Measurements from ENCODE around the gene ATP9B. TPM values are rescaled to one million over a fixed set of nuclear protein-coding genes. Genes with fewer than 3 reads are reported as not detected.

ATP9B gene
- total and polyA plus RNA-seq, 4 donors: 12.6 to 77.0 (median 29.9) TPM

GRCh38 chr18:79147014-79147413 is 77.8 kb downstream of the ATP9B start:
- no peak for TF ChIP-seq CTCF (IDR thresholded peaks at IDR 0.05; ENCODE audit: control extremely low read depth, extremely low read depth)
- Histone ChIP-seq H3K27ac (ENCODE audit: low read depth in 1 of 2, low read length in 1 of 2) (no peak overlapping the region), H3K9me3 (ENCODE audit: control insufficient read depth in 4 of 4, insufficient read depth in 3 of 4, low read length in 3 of 4) (no peaks in the 10 kb centered on the region), H3K27me3 (ENCODE audit: control insufficient read depth in 3 of 3, insufficient read depth in 3 of 3, low read length in 2 of 3) (no peaks in the 10 kb centered on the region), H3K4me3 (no peak overlapping the region), H3K36me3 (ENCODE audit: control insufficient read depth in 4 of 4, insufficient read depth in 4 of 4, low read length in 4 of 4) (peaks cover 0 to 9% (median 3%) of the 10 kb centered on the region in 4 donors), H3K4me1 (ENCODE audit: control insufficient read depth in 5 of 5, insufficient read depth in 5 of 5, low read length in 5 of 5) (no peaks in the 10 kb centered on the region), H3K9ac (ENCODE audit: insufficient read depth in 1 of 2, low read length in 2 of 2) (no peak overlapping the region)
- DNase-seq (no peak), ATAC-seq (ENCODE audit: insufficient read depth, low FRiP score) (no peak)
- 96 to 97% methylated on average over 4 of the region's 4 CpGs for WGBS, 2 donors

DNA sequence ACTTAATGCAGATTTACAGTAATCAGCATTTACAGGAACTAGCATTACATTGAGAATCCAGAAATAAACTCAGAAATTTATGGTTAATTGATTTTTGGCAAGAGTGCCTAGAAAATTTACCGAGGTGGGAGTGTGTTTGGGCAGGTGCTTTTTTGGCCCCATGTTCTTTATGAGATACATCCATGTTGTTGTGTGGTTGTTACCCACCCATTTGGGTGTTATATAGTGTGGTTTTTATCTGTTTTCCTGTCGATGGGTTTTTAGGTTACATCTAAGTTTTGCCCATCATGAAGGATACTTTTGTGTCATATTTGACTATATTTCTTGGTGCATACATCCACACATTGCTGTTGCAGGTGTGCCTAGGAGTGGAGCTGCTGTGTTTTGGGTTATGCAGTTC is 82.0 kb downstream of the ATP9B start:
- H3K36me3 ChIP-seq (ENCODE audit: control insufficient read depth in 4 of 4, insufficient read depth in 4 of 4, low read length in 4 of 4): peaks cover 4 to 7% (median 5%) of the 10 kb centered on the region in 4 donors
- no peaks in the 10 kb centered on the region for H3K27me3 ChIP-seq (ENCODE audit: control insufficient read depth in 3 of 3, insufficient read depth in 3 of 3, low read length in 2 of 3)
- H3K9ac ChIP-seq (ENCODE audit: insufficient read depth in 1 of 2, low read length in 2 of 2): no peak overlapping the region
- no peak for TF ChIP-seq CTCF (IDR thresholded peaks at IDR 0.05; ENCODE audit: control extremely low read depth, extremely low read depth)
- no peak overlapping the region for H3K27ac ChIP-seq (ENCODE audit: low read depth in 1 of 2, low read length in 1 of 2)
- DNase-seq (no peak), ATAC-seq (ENCODE audit: insufficient read depth, low FRiP score) (no peak)
- H3K4me1 ChIP-seq (ENCODE audit: control insufficient read depth in 5 of 5, insufficient read depth in 5 of 5, low read length in 5 of 5): no peaks in the 10 kb centered on the region
- no peaks in the 10 kb centered on the region for H3K9me3 ChIP-seq (ENCODE audit: control insufficient read depth in 4 of 4, insufficient read depth in 3 of 4, low read length in 3 of 4)
- no peak overlapping the region for H3K4me3 ChIP-seq
- 93 to 95% methylated on average over 2 of the region's 2 CpGs for WGBS, 2 donors

- H3K36me3 ChIP-seq (ENCODE audit: control insufficient read depth in 4 of 4, insufficient read depth in 4 of 4, low read length in 4 of 4): peaks cover 9 to 19% (median 12%) of the 10 kb centered on the region in 4 donors
Measured at GRCh38 chr18:79156327-79156726, 87.1 kb downstream of the ATP9B start.

More at GRCh38 chr18:79156327-79156726, 87.1 kb downstream of the ATP9B start:
- no peaks in the 10 kb centered on the region for H3K9me3 ChIP-seq (ENCODE audit: control insufficient read depth in 4 of 4, insufficient read depth in 3 of 4, low read length in 3 of 4)
- DNase-seq (no peak), ATAC-seq (ENCODE audit: insufficient read depth, low FRiP score) (no peak)
- H3K4me3 ChIP-seq: no peak overlapping the region
- no peaks in the 10 kb centered on the region for H3K27me3 ChIP-seq (ENCODE audit: control insufficient read depth in 3 of 3, insufficient read depth in 3 of 3, low read length in 2 of 3)
- WGBS, 2 donors: 86 to 94% methylated on average over 4 of the region's 4 CpGs
- no peaks in the 10 kb centered on the region for H3K4me1 ChIP-seq (ENCODE audit: control insufficient read depth in 5 of 5, insufficient read depth in 5 of 5, low read length in 5 of 5)
- H3K27ac ChIP-seq (ENCODE audit: low read depth in 1 of 2, low read length in 1 of 2): no peak overlapping the region
- no peak overlapping the region for H3K9ac ChIP-seq (ENCODE audit: insufficient read depth in 1 of 2, low read length in 2 of 2)
- TF ChIP-seq CTCF (IDR thresholded peaks at IDR 0.05; ENCODE audit: control extremely low read depth, extremely low read depth): no peak

Measured in lung (tissue), 12 donors.